AG20443 (cell line): ENCODE data around the gene HPS3.
A peak's percentile ranks its signal among the peaks of the same experiment; 100 is the strongest.
"Not testable (repeated sequence)": the region's sequence is repeated elsewhere in the genome, so short reads cannot be mapped to it uniquely, and the experiment has no call there.

ENCODE experiments used
- DNase-seq: peaks from one replicate; pipeline ENCODE4 v3.0.0; 2012; ENCODE audit warnings: low spot score, mixed read lengths

The HPS3 gene, protein sequence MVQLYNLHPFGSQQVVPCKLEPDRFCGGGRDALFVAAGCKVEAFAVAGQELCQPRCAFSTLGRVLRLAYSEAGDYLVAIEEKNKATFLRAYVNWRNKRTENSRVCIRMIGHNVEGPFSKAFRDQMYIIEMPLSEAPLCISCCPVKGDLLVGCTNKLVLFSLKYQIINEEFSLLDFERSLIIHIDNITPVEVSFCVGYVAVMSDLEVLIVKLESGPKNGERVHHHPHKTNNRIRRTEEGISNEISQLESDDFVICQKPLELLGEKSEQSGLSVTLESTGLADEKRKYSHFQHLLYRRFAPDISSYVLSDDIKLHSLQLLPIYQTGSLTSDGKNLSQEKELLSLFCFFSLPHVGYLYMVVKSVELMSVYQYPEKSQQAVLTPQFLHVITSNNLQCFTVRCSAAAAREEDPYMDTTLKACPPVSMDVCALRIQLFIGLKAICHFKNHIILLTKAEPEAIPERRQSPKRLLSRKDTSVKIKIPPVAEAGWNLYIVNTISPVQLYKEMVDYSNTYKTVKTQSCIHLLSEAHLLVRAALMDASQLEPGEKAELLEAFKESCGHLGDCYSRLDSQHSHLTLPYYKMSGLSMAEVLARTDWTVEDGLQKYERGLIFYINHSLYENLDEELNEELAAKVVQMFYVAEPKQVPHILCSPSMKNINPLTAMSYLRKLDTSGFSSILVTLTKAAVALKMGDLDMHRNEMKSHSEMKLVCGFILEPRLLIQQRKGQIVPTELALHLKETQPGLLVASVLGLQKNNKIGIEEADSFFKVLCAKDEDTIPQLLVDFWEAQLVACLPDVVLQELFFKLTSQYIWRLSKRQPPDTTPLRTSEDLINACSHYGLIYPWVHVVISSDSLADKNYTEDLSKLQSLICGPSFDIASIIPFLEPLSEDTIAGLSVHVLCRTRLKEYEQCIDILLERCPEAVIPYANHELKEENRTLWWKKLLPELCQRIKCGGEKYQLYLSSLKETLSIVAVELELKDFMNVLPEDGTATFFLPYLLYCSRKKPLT

GRCh38 chr3:149129326-149130205, at the start of gene HPS3:
HPS3 (plus strand) TSS chr3:149129638; CDS start chr3:149129724, 86 bp downstream.
- DNase-seq = peak; percentile 97

DNA sequence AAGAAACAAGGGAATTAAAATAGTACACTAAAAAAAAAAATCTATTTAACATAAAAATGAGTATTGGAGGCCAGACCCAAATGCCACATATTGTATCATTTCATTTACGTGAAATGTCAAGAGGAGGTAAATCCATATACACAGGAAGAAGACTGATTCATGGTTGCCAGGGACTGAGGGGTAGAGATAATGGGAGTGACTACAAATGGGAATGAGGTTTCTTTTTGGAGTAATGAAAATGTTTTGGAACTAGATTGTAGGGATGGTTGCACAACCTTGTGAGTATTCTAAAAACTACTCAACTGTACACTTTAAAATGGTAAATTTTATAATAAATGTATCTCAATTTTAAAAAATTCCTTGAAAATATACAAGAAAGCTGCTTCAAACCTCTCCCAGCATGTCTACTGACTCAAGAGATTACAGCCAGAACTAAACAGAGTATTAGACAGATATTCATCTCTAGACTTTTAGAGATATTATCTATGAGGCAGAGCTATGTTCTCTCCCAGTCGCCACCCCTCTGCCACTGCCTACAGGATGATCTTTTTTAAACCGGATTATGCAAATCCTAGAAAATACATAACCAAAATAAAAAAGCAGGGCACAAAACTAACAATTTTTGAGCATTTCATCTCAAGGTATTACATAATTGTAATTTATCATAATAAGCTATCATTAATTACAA, 49.3 kb upstream of the HPS3 start:
- DNase-seq = no peak

- DNase-seq = peak; percentile 22
These were observed 48.7 kb upstream of the HPS3 start for GRCh38 chr3:149080699-149081091.

GRCh38 chr3:149081772-149082171, 47.7 kb upstream of the HPS3 start:
- no peak for DNase-seq

DNA sequence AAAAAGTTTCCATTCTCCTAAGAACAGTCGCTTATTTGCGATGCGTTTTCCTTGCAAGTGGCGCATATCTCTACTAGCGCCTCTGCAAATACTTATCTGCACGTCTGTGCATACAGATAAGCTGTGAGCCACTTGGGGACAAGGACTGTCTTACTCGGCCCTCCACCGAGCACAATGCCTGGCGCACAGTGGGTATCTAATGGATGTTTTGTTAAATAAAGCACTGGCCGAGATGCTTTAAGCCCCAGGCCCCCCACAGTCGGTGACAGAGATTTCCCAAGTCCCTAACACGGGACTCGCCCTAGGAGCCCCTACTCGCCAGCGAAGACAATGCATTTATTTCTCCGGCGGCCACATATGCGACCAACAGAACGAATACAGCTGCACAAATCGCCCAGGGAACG, 43.6 kb upstream of the HPS3 start:
- peak; percentile 40 for DNase-seq

DNA sequence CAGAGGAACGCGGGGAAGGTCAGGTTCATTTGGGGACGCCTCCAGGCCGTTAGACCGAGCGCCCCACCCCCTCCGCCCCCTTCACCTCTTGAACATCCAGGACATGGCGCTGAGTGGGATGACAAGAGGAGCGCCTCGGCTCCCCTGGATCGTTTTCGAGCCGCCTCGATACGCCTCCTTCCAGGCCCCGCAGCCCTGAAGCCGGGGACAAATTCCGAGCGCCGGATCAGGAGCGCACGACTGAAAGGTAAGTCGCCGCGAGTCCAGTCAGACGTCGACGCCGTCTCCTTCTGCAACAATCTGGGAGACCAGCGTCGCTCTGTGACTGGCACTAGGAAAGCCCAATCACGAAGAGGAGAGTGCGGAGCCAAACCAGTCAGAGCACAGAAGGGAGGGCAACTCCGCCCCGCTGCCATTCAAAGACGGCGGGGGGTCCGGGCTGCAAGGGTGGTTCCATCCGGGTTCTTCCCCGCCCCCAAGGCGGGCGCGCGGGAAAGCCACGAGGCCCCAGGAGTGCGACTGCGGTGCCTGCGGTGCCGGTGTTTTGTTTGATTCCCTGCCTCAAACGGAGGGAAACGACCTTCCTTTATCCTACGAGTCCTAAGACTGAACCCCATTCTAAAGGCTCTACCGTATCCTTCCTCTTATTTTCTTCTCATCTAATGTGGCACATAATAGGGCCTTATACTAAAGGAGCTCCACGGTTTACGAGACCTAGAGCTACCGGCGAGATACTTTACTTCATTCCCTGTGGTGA, 43.0 kb upstream of the HPS3 start, which contains the start of gene HLTF:
HLTF (minus strand) TSS at position 302 of the 757 bp plus-strand sequence; CDS start at position 105, 197 bp downstream.
- peak; percentile 98 for DNase-seq

DNA sequence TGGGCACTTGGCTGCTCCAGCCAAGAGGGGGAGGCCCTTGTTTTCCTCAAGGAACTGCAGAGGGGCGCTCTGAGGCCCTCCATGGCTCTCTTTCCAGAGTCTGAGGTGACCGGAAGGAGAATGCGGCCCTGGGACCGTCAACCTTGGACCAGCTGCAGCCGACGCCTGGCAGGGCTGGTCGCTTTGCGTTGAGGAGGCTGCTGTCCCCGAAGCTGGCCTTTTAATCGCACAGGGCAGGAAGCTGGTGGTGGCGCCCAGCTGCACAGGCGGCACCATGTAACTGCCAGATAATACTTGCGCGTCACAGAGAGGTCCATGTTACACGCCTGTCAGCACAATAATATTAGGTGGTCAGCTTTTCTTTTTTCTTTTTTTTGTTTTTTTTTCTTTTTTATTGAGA, 42.2 kb upstream of the HPS3 start:
- DNase-seq = no peak

GRCh38 chr3:149089395-149089794, 40.0 kb upstream of the HPS3 start:
- DNase-seq = no peak

DNA sequence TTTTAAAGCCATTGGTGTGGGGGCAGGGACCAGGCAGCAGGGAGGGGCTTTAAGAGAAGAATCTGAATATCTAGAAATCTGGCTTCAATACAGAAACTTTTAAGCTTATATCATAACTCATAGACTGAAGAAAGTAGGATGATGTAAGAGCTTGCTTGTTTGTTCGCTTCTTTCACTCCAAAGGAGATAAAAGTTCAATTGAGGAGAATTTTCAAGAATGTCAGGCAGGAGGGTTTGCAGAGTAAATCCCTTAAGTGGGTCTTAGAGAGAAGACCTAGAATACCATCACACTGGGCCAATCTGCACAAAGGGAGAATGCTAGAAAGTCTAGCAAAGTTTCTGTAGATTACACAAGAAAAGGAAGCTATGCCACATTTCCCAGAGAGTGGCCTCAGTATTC, 39.0 kb upstream of the HPS3 start:
- DNase-seq = no peak

DNA sequence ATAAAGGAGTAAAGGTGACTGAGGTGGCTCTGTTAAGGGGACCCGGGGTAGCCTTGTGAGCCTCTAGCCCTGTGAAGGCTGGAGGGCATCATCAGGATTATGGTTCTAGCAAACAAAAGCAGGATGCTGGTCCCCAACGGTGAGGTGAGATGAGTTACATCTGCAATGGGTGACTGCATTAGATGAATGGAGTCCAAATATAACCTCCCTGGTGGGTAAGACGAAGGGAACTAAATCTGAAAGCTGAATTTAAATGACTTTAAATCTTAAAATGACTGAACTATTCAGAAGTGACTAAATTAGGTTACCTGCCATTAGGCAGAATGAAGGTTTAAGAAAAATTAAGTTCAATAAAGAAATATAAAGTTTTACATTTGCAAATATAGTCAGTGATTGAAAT, 38.5 kb upstream of the HPS3 start:
- DNase-seq = no peak

DNA sequence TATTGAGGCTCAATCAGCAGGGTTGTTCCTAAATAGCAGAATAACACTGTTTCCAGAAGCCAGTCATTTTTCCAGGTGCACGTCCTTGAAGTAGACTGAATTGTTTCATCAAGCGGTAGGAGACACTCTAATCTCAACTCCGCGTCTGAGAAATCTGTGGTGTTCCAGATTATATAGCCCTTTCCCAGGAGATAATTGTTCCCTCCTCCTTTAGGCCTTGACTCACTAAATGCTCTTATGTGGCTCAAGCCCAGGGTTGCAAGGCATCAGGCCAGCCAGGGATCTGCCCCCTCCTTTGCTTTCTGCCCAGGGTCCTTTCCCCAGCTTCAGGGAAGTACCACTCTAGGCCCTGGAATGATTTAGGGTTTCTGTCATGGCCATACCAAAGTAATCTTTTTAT, 37.5 kb upstream of the HPS3 start:
- DNase-seq = no peak

GRCh38 chr3:149095487-149095886, 34.0 kb upstream of the HPS3 start:
- DNase-seq = no peak

- DNase-seq = not testable (repeated sequence)
These were observed 31.5 kb upstream of the HPS3 start for GRCh38 chr3:149097987-149098386.

DNA sequence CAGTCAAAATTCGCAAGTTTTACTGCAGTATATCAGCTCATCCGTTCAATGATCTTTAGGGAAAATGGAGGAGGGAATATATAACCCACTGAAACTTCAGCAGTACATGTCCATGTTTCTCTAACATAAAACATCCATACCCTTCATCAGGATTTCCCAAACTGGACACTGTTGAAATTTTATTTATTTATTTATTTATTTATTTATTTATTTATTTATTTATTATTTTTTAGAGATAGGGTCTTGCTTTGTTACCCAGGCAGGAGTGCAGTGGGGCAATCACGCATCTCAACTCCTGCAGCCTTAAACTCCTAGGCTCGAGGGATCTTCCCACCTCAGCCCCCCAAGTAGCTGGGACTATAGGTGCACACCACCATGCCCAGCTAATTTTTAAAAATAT, 28.3 kb upstream of the HPS3 start:
- DNase-seq = no peak

- no peak for DNase-seq
These were observed 27.8 kb upstream of the HPS3 start for GRCh38 chr3:149101641-149102040.

- DNase-seq = no peak
These were observed 25.0 kb upstream of the HPS3 start for GRCh38 chr3:149104484-149104883.

- DNase-seq = peak; percentile 30
These were observed 15.0 kb upstream of the HPS3 start for GRCh38 chr3:149114458-149114857.

- no peak for DNase-seq
These were observed 14.3 kb upstream of the HPS3 start for GRCh38 chr3:149115114-149115513.

- no peak for DNase-seq
These were observed 10.7 kb upstream of the HPS3 start for GRCh38 chr3:149118724-149119123.

DNA sequence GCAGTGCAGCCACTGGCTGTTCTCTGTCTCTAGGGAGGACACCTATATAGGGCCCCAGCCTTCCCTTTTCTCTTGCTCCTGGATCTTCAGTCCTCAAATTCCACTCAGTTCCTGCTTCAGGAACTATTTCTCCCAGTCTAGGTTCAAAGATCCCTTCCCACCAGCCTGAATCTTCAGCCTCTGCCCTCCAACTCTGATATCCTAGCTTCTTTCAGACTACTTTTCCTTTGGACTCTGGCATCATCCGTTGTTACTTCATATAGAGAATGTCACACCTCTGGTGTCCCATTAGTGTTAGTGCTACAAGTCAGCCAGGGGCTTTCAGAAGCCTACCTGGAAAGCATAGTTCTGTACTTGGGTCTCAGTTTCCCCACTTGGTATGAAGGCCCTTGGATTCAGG, 10.0 kb upstream of the HPS3 start:
- no peak for DNase-seq
